Thymus (tissue), 11 donors: Measurements from ENCODE around the gene EFNA3. TPM values are rescaled to one million over a fixed set of nuclear protein-coding genes. Genes with fewer than 3 reads are reported as not detected.

Experiments
- DNase-seq, 9 donors: peaks; one replicate each; pipeline ENCODE4 v3.0.0-alpha.2; 2013; ENCODE audit warnings: low spot score in 9 of 9, low read depth in 6 of 9, missing footprints in 1 of 9
- H3K27ac ChIP-seq, 2 donors: one replicate each; pipeline ENCODE4 v1.5.1; 2013; ENCODE audit warnings: control low read depth in 1 of 2, low read depth in 1 of 2, low read length in 1 of 2, mild to moderate bottlenecking in 1 of 2, moderate library complexity in 1 of 2
- H3K27me3 ChIP-seq, 2 donors: one replicate each; pipeline ENCODE4 v1.5.1; 2013; ENCODE audit warnings: low read length in 1 of 2; ENCODE audit not compliant: control insufficient read depth in 2 of 2, insufficient read depth in 1 of 2
- H3K36me3 ChIP-seq, 2 donors: one replicate each; pipeline ENCODE4 v1.5.1; 2013; ENCODE audit warnings: low read length in 1 of 2, mild to moderate bottlenecking in 1 of 2, moderate library complexity in 1 of 2; ENCODE audit not compliant: control insufficient read depth in 2 of 2, insufficient read depth in 2 of 2
- H3K4me1 ChIP-seq, 2 donors: one replicate each; pipeline ENCODE4 v1.5.1; 2013; ENCODE audit warnings: low read length in 2 of 2; ENCODE audit not compliant: control insufficient read depth in 2 of 2, insufficient read depth in 2 of 2
- H3K4me3 ChIP-seq, 2 donors: one replicate each; pipeline ENCODE4 v1.5.1; 2013; ENCODE audit warnings: low read length in 2 of 2, control low read depth in 1 of 2, mild to moderate bottlenecking in 1 of 2
- H3K9me3 ChIP-seq, 2 donors: one replicate each; pipeline ENCODE4 v1.5.1; 2013; ENCODE audit warnings: low read length in 1 of 2, mild to moderate bottlenecking in 1 of 2; ENCODE audit not compliant: control insufficient read depth in 2 of 2, insufficient read depth in 1 of 2
- WGBS: extraction: QIAGEN DNeasy Blood & Tissue Kit; methylation state at CpG from one replicate; pipeline ENCODE4 v1.1.7; 2013; 5-methylcytosine and 5-hydroxymethylcytosine counted together
- polyA plus RNA-seq: library from polyadenylated mRNA; stranded (reverse); fragments of 200-250 nt; gene quantifications from one replicate; pipeline ENCODE4 v1.2.3, GENCODE V29; 2013
- total RNA-seq: library from RNA; stranded (reverse); fragments of 120-200 nt; gene quantifications from one replicate; pipeline ENCODE4 v1.2.4, GENCODE V29; 2013
- donor health status: healthy.

Gene EFNA3
- total and polyA plus RNA-seq, 2 donors, result 2.1 to 3.4 TPM

- no peak overlapping the region for H3K4me3 ChIP-seq
Observed at GRCh38 chr1:155044365-155044764, 34.3 kb upstream of the EFNA3 start.

GRCh38 chr1:155044812-155045657 is 33.6 kb upstream of the EFNA3 start:
- DNase-seq, result peak in 5 of 9 donors; percentile 37 to 74 (median 43)
- WGBS, result 63% methylated on average over 7 of the region's 7 CpGs
- no peak overlapping the region for H3K27ac ChIP-seq
- peaks cover 0 to 11% of the 10 kb centered on the region in 2 donors for H3K4me1 ChIP-seq
- no peaks in the 10 kb centered on the region for H3K36me3 ChIP-seq
- H3K27me3 ChIP-seq, result peaks cover 3 to 71% of the 10 kb centered on the region in 2 donors
- H3K9me3 ChIP-seq, result peaks cover 0 to 2% of the 10 kb centered on the region in 2 donors
- no peak overlapping the region for H3K4me3 ChIP-seq

More at GRCh38 chr1:155044365-155044764, 34.3 kb upstream of the EFNA3 start:
- H3K27ac ChIP-seq, result no peak overlapping the region
- H3K27me3 ChIP-seq, result peaks cover 0 to 65% of the 10 kb centered on the region in 2 donors
- H3K36me3 ChIP-seq, result no peaks in the 10 kb centered on the region
- 92% methylated on average over 6 of the region's 6 CpGs for WGBS
- no peaks in the 10 kb centered on the region for H3K9me3 ChIP-seq
- H3K4me1 ChIP-seq, result peaks cover 0 to 6% of the 10 kb centered on the region in 2 donors
- no peak for DNase-seq

GRCh38 chr1:155048449-155049334 is 29.9 kb upstream of the EFNA3 start:
- H3K27me3 ChIP-seq, result peaks cover 28 to 84% of the 10 kb centered on the region in 2 donors
- H3K36me3 ChIP-seq, result no peaks in the 10 kb centered on the region
- H3K4me3 ChIP-seq, result no peak overlapping the region
- H3K27ac ChIP-seq, result no peak overlapping the region
- peaks cover 16 to 35% of the 10 kb centered on the region in 2 donors for H3K4me1 ChIP-seq
- 96% methylated on average over 8 of the region's 8 CpGs for WGBS
- H3K9me3 ChIP-seq, result peaks cover 0 to 10% of the 10 kb centered on the region in 2 donors
- no peak for DNase-seq

DNA sequence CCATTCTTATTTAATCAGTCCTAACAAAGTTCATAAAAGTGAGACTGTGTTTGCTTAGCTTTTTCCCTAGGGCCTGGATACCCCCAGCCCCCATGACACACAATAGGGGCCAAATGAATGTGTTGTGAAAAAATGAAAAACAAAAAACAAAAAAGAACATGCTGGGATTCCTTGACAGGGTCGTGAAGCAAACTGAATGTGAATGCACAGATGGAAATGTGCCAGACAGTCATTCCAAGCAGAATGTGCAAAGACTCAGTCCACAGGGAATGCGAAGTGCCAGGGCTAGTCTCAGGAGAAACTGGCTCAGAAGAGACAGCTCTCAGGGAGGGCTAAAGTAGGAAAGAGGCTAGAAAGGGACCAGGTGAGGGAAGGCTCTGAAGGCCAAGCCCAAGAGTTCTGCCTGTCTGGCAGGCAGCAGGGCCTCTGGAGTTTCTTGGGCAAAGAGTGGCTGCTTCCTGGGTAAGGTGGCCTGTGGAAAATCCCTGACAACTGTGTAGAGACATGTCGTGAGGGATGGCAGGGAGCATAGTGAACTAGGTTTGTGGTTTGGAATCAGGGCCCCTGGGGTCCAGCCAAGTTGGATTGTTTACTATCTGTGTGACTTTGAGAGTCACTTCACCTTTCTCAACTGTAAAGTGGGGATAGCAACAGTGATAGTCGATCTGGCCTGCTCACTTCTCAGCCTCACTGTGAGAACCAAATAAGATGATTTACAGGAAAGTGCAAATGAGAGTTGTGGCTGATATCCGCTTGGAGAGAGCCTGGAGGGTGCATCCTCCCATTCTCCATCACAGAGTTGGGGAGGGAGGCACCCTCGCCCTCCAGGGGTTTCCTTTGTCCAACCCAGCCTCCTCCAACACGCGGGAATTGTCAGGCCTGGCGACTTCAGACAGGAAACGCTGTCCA is 28.7 kb upstream of the EFNA3 start:
- H3K9me3 ChIP-seq, result peaks cover 0 to 10% of the 10 kb centered on the region in 2 donors
- WGBS, result 42% methylated on average over 10 of the region's 10 CpGs
- peaks cover 16 to 32% of the 10 kb centered on the region in 2 donors for H3K4me1 ChIP-seq
- peak in 1 of 9 donors; percentile 34 for DNase-seq
- no peaks in the 10 kb centered on the region for H3K36me3 ChIP-seq
- H3K27ac ChIP-seq, result peak overlapping the region; percentile 57 to 68
- H3K27me3 ChIP-seq, result peaks cover 29 to 85% of the 10 kb centered on the region in 2 donors
- peak overlapping the region in 1 of 2 donors; percentile 60 for H3K4me3 ChIP-seq

GRCh38 chr1:155050560-155051341 is 27.9 kb upstream of the EFNA3 start, which contains the start of gene ADAM15:
Gene ADAM15, plus strand, starts transcription at chr1:155051316. Its CDS starts 71 bp downstream, at chr1:155051387.
- H3K36me3 ChIP-seq, result no peaks in the 10 kb centered on the region
- peak in 5 of 9 donors; percentile 52 to 80 (median 72) for DNase-seq
- 1% methylated on average over 99 of the region's 99 CpGs for WGBS
- peaks cover 16 to 32% of the 10 kb centered on the region in 2 donors for H3K4me1 ChIP-seq
- peak within 1 kb of the TSS; percentile 57 to 68 for H3K27ac ChIP-seq
- H3K27me3 ChIP-seq, result peaks cover 29 to 81% of the 10 kb centered on the region in 2 donors
- peaks cover 0 to 10% of the 10 kb centered on the region in 2 donors for H3K9me3 ChIP-seq
- peak within 1 kb of the TSS; percentile 42 to 60 for H3K4me3 ChIP-seq

- peaks cover 16 to 32% of the 10 kb centered on the region in 2 donors for H3K4me1 ChIP-seq
- WGBS, result 1% methylated on average over 31 of the region's 31 CpGs
Observed at GRCh38 chr1:155051342-155051776, 27.3 kb upstream of the EFNA3 start.

GRCh38 chr1:155051777-155052398 is 26.7 kb upstream of the EFNA3 start:
- peaks cover 29 to 74% of the 10 kb centered on the region in 2 donors for H3K27me3 ChIP-seq
- peaks cover 0 to 10% of the 10 kb centered on the region in 2 donors for H3K9me3 ChIP-seq
- H3K4me1 ChIP-seq, result peaks cover 16 to 32% of the 10 kb centered on the region in 2 donors
- DNase-seq, result peak in 1 of 9 donors; percentile 19
- peak overlapping the region in 1 of 2 donors; percentile 11 for H3K27ac ChIP-seq
- 2% methylated on average over 27 of the region's 27 CpGs for WGBS
- peak overlapping the region; percentile 25 to 60 for H3K4me3 ChIP-seq
- no peaks in the 10 kb centered on the region for H3K36me3 ChIP-seq

More at GRCh38 chr1:155051342-155051776, 27.3 kb upstream of the EFNA3 start:
- H3K27ac ChIP-seq, result no peak overlapping the region
- H3K27me3 ChIP-seq, result peaks cover 29 to 75% of the 10 kb centered on the region in 2 donors
- H3K4me3 ChIP-seq, result peak overlapping the region; percentile 25 to 60
- H3K9me3 ChIP-seq, result peaks cover 0 to 10% of the 10 kb centered on the region in 2 donors
- H3K36me3 ChIP-seq, result no peaks in the 10 kb centered on the region
- no peak for DNase-seq
